ENCODE data around the gene BIRC5.

Gene BIRC5

GRCh38 chr17:78272914-78273258 is 58.8 kb downstream of the BIRC5 start:
- no peak for TF ChIP-seq CTCF (conservative IDR thresholded peaks at IDR 0.05; ENCODE audit: low read depth, low read length)
- DNase-seq (ENCODE audit: low read depth) = no peak
- H3K4me3 ChIP-seq (ENCODE audit: low read length) = no peak overlapping the region

DNA sequence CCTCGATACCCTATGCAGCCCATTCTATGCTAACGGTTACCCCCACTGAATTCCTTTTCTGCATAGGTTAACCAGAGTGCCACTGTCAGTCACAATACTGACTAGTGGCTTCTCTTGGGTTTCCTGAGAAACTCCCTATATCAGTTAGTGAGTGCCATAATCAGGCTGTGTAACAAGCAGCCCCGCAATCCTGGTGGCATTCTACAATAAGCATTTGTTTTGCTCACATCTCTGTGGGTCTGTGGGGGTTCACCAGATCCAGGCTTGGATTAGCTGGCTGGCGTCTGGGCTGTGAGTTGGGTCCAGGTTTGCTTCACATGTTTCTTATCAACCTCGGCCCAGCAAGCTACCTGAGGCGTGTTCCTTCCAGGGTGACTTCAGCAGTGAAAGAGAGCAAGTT is 59.8 kb downstream of the BIRC5 start:
- H3K4me3 ChIP-seq (ENCODE audit: low read length) = no peak overlapping the region
- no peak for DNase-seq (ENCODE audit: low read depth)
- TF ChIP-seq CTCF (conservative IDR thresholded peaks at IDR 0.05; ENCODE audit: low read depth, low read length) = no peak
